Hepatocyte (in vitro differentiated cells): ENCODE data around the gene CNOT6. TPM values are rescaled to one million over a fixed set of nuclear protein-coding genes. Genes with fewer than 3 reads are reported as not detected.

ENCODE experiments used
- DNase-seq: peaks from one replicate; pipeline ENCODE4 v3.0.0-alpha.2; 2016; ENCODE audit warnings: low spot score
- H2AFZ ChIP-seq: fragments of 200-600 bp; sonication (generic); 2 replicates; pipeline ENCODE4 v1.6.0; 2016; ENCODE audit warnings: antibody characterized with exemption, mild to moderate bottlenecking
- H3K27ac ChIP-seq: fragments of 200-600 bp; sonication (generic); 2 replicates; pipeline ENCODE4 v1.5.1; 2016; ENCODE audit warnings: mild to moderate bottlenecking
- H3K27me3 ChIP-seq: fragments of 200-600 bp; sonication (generic); 2 replicates; pipeline ENCODE4 v1.6.1; 2016
- H3K36me3 ChIP-seq: fragments of 200-600 bp; sonication (generic); replicated peaks from 2 replicates; pipeline ENCODE4 v1.5.1; 2016; ENCODE audit warnings: low read depth; ENCODE audit not compliant: insufficient read depth
- H3K4me1 ChIP-seq: fragments of 200-600 bp; sonication (generic); 2 replicates; pipeline ENCODE4 v1.5.1; 2016; ENCODE audit warnings: mild to moderate bottlenecking, moderate library complexity; ENCODE audit not compliant: insufficient read depth
- H3K4me2 ChIP-seq: fragments of 200-600 bp; sonication (generic); 2 replicates; pipeline ENCODE4 v1.6.0; 2016
- H3K4me3 ChIP-seq: fragments of 200-600 bp; sonication (generic); 2 replicates; pipeline ENCODE4 v1.5.1; 2016; ENCODE audit warnings: mild to moderate bottlenecking
- H3K79me2 ChIP-seq: fragments of 200-600 bp; sonication (generic); 2 replicates; pipeline ENCODE4 v1.6.0; 2017; ENCODE audit warnings: mild to moderate bottlenecking
- H3K9me2 ChIP-seq: fragments of 200-600 bp; sonication (generic); replicated peaks from 2 replicates; pipeline ENCODE4 v1.6.0; 2017; ENCODE audit warnings: mild to moderate bottlenecking; ENCODE audit not compliant: insufficient read depth
- H3K9me3 ChIP-seq: fragments of 200-600 bp; sonication (generic); 2 replicates; pipeline ENCODE4 v1.5.1; 2016; ENCODE audit warnings: low read depth, mild to moderate bottlenecking
- H4K20me1 ChIP-seq: fragments of 200-600 bp; sonication (generic); 2 replicates; pipeline ENCODE4 v1.6.0; 2016; ENCODE audit warnings: mild to moderate bottlenecking; ENCODE audit not compliant: insufficient read depth, poor library complexity, severe bottlenecking
- EZH2 ChIP-seq: fragments of 200-600 bp; sonication (generic); IDR thresholded peaks from 2 replicates; pipeline ENCODE4 v1.6.1; 2016; ENCODE audit warnings: antibody characterized with exemption, mild to moderate bottlenecking, borderline replicate concordance
- EZH2phosphoT487 ChIP-seq: fragments of 200-600 bp; sonication (generic); IDR thresholded peaks from one replicate; pipeline ENCODE4 v1.6.1; 2018; ENCODE audit warnings: antibody characterized with exemption, mild to moderate bottlenecking, low read depth, moderate library complexity; ENCODE audit not compliant: unreplicated experiment, severe bottlenecking
- WGBS: methylation state at CpG from one replicate; pipeline ENCODE4 v1.1.6; 2016; ENCODE audit warnings: low lambda C conversion rate; ENCODE audit errors: missing lambda C conversion rate; 5-methylcytosine and 5-hydroxymethylcytosine counted together
- polyA plus RNA-seq: library from polyadenylated mRNA; unstranded; fragments of >200 nt; fragmentation: Nextera tagmentation; extraction: Ambion mirVana; gene quantifications from 2 replicates; pipeline ENCODE4 v1.2.1, GENCODE V29; 2016
- total RNA-seq: library from RNA; depleted of rRNA; stranded (reverse); fragments of >200 nt; gene quantifications from 2 replicates; pipeline ENCODE4 v1.2.3, GENCODE V29; 2014
- TF ChIP-seq, protein P1 (sequence below): fragments of 200-600 bp; sonication (generic); IDR thresholded peaks from 2 replicates; pipeline ENCODE4 v1.5.1; 2016; ENCODE audit warnings: antibody characterized with exemption, mild to moderate bottlenecking; ENCODE audit not compliant: poor library complexity

The CNOT6 gene
- total and polyA plus RNA-seq, 2 experiments from 2014 or later, result 12.0 to 24.1 TPM

DNA sequence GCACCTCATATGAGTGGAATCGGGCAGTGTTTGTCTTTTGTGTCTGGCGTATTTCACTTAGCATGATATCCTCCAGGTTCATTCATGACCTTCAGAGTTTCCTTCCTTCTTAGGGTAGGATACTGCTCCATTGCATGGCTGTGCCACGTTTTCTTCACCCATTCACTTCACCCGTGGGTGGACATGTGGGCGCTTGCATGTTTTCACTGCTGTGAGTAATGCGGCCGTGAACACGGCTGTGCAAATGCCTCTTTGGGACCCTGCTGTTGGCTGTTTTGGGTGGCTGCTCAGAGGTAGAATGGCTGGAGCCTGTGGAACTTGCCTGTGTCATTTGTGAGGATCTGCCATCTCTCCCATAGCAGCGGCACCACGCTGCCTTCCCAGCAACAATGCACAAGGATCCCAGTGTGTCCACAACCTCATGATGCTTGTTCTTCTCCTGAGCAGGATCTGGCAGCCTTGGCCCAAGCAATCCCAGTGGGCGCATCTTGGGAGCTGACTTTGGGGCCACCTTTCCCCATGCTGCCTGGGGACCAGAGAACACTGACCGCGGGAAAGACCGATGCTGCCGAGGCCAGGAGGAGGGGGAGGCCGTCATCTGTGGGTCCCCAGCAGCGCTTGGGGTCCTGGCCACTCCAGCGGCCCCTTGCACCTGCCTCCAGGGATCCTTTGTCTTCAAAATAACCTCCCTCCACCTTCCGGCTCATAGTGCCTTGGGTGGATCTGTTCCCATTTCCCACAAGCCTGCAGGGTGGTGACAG, 99.4 kb downstream of the CNOT6 start:
- TF ChIP-seq EZH2 (no peak), EZH2phosphoT487 (no peak)
- TF ChIP-seq, protein P1, sequence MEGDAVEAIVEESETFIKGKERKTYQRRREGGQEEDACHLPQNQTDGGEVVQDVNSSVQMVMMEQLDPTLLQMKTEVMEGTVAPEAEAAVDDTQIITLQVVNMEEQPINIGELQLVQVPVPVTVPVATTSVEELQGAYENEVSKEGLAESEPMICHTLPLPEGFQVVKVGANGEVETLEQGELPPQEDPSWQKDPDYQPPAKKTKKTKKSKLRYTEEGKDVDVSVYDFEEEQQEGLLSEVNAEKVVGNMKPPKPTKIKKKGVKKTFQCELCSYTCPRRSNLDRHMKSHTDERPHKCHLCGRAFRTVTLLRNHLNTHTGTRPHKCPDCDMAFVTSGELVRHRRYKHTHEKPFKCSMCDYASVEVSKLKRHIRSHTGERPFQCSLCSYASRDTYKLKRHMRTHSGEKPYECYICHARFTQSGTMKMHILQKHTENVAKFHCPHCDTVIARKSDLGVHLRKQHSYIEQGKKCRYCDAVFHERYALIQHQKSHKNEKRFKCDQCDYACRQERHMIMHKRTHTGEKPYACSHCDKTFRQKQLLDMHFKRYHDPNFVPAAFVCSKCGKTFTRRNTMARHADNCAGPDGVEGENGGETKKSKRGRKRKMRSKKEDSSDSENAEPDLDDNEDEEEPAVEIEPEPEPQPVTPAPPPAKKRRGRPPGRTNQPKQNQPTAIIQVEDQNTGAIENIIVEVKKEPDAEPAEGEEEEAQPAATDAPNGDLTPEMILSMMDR, result no peak
- no peak overlapping the region for H2AFZ ChIP-seq
- H3K36me3 ChIP-seq, result no peaks in the 10 kb centered on the region
- H3K79me2 ChIP-seq, result no peaks in the 10 kb centered on the region
- no peak overlapping the region for H3K4me2 ChIP-seq
- no peaks in the 10 kb centered on the region for H4K20me1 ChIP-seq
- peaks cover 50% of the 10 kb centered on the region for H3K27me3 ChIP-seq
- H3K9me2 ChIP-seq, result no peaks in the 10 kb centered on the region
- no peak overlapping the region for H3K27ac ChIP-seq
- no peaks in the 10 kb centered on the region for H3K9me3 ChIP-seq
- WGBS, result 94% methylated on average over 19 of the region's 19 CpGs
- no peak for DNase-seq
- H3K4me1 ChIP-seq, result peaks cover 8% of the 10 kb centered on the region
- H3K4me3 ChIP-seq, result no peak overlapping the region

DNA sequence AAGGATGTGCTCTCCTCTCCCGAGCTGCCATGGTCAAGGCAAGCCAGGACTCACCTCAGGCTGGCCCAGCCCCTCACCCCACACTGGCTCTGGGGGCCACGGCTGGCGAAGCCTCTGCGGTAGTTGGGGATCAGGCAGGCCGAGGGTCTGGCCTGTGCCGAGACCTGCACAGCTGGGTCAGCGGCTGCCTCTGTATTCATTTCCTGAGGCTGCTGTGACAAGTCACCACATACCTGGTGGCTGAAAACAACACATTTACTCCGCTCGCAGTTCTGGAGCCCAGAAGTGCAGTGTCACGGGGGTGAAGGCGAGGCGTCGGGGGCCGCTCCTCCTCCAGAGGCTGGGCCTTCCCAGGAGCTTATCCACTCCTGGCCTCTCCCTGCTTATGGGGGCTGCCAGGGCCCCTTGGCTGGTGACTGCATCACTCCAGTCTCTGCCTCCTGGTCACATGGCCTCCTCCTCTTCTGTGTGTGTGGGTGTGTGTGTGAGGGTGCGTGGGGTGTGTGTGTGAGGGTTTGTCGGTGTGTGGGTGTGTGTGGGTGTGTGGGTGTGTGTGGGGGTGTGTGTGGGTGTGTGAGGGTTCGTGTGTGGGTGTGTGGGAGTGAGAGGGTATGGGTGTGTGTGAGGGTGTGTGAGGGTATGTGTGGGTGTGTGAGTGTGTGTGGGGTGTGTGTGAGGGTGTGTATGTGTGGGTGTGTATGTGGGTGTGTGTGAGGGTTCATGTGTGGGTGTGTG, 100.3 kb downstream of the CNOT6 start:
- H3K4me3 ChIP-seq, result no peak overlapping the region
- no peaks in the 10 kb centered on the region for H3K36me3 ChIP-seq
- H3K9me3 ChIP-seq, result no peaks in the 10 kb centered on the region
- no peak overlapping the region for H2AFZ ChIP-seq
- no peaks in the 10 kb centered on the region for H4K20me1 ChIP-seq
- H3K27me3 ChIP-seq, result peaks cover 41% of the 10 kb centered on the region
- 89% methylated on average over 17 of the region's 17 CpGs for WGBS
- no peak overlapping the region for H3K27ac ChIP-seq
- H3K4me2 ChIP-seq, result no peak overlapping the region
- no peak for DNase-seq
- H3K79me2 ChIP-seq, result no peaks in the 10 kb centered on the region
- TF ChIP-seq EZH2 (no peak), EZH2phosphoT487 (no peak)
- TF ChIP-seq, protein P1, result no peak
- H3K4me1 ChIP-seq, result peaks cover 8% of the 10 kb centered on the region
- no peaks in the 10 kb centered on the region for H3K9me2 ChIP-seq

DNA sequence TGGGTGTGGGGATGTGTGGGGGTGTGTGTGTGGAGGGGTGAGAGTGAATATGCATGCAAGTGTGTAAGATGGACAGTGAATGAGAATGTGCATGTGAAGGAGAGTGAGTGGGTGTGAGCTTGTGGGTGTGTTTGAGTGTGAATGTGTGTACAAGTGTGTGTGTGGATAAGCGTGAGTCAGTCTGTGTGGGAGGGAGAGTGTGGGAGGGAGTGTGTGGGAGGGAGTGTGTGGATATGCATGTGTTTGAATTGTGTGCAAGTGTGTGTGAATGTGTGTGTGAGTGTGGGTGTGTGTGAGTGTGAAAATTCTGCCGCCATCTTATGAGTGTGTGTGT, 100.8 kb downstream of the CNOT6 start:
- no peak overlapping the region for H3K27ac ChIP-seq

More for the DNA sequence above, 100.8 kb downstream of the CNOT6 start:
- H3K27me3 ChIP-seq, result peaks cover 36% of the 10 kb centered on the region
- WGBS, result 95% methylated on average over 2 of the region's 2 CpGs
- DNase-seq, result no peak
- H2AFZ ChIP-seq, result no peak overlapping the region
- H4K20me1 ChIP-seq, result no peaks in the 10 kb centered on the region
- H3K4me1 ChIP-seq, result peaks cover 6% of the 10 kb centered on the region
- no peaks in the 10 kb centered on the region for H3K79me2 ChIP-seq
- no peaks in the 10 kb centered on the region for H3K9me3 ChIP-seq
- TF ChIP-seq EZH2phosphoT487 (no peak), EZH2 (no peak)
- TF ChIP-seq, protein P1, result no peak
- no peaks in the 10 kb centered on the region for H3K36me3 ChIP-seq
- no peaks in the 10 kb centered on the region for H3K9me2 ChIP-seq
- H3K4me2 ChIP-seq, result no peak overlapping the region
- no peak overlapping the region for H3K4me3 ChIP-seq
